HG03442 (cell line): Measurements from ENCODE around the gene ADSS2.
A peak's percentile ranks its signal among the peaks of the same experiment; 100 is the strongest.

Experiments used
- ATAC-seq: cut with Tn5 transposase; IDR thresholded peaks from one replicate; pipeline ENCODE4 v1.9.1; 2021; ENCODE audit warnings: mild to moderate bottlenecking, moderate library complexity; ENCODE audit not compliant: unreplicated experiment

Gene ADSS2

DNA sequence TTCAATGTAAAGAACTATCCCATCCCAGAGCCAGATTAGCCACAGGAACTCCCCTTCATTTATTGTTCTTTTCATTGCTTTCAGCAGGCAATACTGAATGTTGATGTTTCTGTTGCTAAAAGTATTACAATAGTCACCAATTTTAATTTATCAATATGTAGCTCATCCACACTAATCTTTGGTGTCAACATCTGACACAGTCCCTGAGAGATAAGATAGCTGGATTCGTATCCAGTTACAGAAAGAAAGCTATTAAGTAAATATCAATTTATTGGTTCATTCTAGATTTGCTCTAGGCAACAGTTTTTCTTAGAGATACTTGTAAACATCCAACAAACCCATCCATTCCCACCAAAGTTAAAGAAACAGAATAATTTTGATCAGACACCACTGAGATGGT is 4.7 kb downstream of the ADSS2 start:
- no peak for ATAC-seq

DNA sequence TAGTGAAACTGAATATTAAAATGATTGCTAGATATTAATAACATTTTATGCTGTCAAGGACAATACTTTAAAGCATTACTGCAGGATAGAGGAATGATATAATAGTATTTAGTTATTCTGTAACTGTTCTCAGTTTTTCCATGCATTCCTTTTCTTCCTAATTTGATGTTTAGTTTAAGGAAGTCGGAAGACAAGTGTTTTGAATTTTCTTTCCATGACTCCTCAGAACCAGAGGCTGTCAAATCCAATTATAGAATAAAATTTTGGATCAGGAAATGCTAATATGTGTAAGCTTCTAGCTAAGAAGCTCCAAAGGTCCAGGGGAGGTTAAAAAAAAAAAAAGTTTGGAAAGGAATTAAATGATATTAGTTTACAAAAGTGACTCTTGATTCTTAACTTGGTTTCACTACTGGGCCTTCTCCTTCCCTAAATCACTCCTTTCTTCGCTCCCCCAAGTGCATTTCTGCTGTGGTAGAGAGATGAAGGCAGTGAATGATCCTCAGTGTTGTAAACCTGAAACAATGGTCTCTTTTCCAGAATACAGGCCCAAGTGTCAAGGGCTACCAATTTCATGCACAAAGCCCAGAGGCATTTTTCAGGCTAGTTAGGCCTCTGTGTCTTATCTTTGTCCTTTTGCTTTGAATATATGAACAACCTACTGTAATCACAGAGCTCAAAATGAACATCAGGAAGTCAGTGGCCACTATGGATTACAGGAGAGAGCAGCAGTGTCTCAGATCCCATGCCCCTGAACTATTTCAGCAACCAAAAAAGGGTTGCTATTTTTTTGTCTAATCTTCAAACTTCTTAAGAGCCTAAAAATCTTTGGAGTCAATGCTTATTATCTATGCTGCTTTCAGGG is 6.2 kb downstream of the ADSS2 start:
- no peak for ATAC-seq

DNA sequence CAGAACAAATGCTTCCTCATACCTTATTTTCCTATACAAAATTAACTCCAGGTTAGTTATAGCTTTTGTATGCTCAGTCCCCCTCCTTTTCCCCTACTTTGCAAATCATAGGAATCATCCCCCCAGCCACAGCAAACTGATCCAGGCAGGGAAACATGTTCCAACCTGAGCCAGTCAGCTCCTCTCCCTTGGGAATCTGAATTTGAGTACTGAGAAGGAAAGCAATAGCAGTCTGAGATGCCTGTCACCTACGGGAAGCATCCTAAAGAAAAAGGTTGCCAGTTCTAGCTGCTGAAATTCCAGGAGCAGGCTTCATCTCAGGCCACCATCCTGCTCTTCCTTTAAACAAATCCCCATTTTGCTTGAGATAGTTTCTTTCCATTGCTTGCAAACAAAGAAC is 6.9 kb downstream of the ADSS2 start:
- no peak for ATAC-seq

GRCh38 chr1:244442850-244443249 is 8.9 kb downstream of the ADSS2 start:
- ATAC-seq, result no peak

- no peak for ATAC-seq
These were observed 12.2 kb downstream of the ADSS2 start for GRCh38 chr1:244439391-244440032.

GRCh38 chr1:244437086-244437468 is 14.6 kb downstream of the ADSS2 start:
- no peak for ATAC-seq

DNA sequence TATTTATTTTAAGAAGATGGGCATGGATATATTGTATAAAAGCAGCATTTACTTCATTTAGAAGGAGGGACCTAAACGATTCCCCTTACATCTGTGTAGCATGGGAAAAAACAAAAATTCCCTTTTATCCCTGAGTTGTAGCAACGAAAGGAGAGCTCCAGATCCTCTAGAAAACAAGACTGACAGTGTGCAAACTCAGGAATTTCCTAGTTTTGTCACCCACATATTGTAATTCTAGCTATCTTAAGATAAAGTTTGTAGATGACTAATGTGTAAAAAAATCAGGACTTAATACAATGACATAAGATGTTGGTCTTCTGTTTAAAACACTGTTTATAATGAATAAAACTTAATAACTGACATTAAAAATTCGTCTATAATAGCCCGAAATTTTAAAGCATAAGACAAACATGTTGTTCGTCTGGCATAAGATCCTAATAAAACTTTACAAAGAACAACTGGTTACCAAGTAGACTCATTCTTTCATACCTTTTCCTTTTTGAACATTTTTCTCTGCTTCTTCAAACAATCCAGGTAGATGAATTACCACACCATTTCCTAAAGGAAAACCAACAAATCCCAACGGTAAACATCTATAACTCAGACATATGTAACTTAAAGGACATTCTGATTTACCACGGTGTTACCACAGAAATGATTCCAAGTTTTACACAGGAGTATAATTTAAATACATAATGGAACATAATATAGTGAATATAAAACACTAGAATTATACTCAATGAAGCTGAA is 15.2 kb downstream of the ADSS2 start:
- no peak for ATAC-seq

GRCh38 chr1:244435562-244436205 is 16.0 kb downstream of the ADSS2 start:
- ATAC-seq, result no peak

DNA sequence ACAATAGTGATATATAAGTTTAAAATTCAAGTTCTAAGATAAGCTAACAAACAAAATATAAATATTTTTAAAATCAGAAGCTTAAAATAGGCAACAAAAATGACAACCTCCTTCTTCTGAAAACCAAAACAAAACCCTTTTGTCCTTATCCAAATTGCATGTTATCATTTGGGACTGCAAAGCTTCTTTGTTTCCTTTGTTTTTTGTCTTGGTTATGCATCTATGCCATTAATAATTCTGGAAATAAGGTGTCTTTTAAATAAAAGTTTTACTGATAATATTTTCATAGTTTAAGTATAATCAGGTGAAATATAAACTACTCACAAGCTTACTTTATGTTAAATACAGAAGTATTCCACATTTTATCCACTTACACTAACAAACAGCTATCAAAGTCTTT is 20.5 kb downstream of the ADSS2 start:
- ATAC-seq, result no peak

GRCh38 chr1:244429818-244430217 is 21.9 kb downstream of the ADSS2 start:
- no peak for ATAC-seq

- ATAC-seq, result no peak
These were observed 24.1 kb downstream of the ADSS2 start for GRCh38 chr1:244427647-244428046.

DNA sequence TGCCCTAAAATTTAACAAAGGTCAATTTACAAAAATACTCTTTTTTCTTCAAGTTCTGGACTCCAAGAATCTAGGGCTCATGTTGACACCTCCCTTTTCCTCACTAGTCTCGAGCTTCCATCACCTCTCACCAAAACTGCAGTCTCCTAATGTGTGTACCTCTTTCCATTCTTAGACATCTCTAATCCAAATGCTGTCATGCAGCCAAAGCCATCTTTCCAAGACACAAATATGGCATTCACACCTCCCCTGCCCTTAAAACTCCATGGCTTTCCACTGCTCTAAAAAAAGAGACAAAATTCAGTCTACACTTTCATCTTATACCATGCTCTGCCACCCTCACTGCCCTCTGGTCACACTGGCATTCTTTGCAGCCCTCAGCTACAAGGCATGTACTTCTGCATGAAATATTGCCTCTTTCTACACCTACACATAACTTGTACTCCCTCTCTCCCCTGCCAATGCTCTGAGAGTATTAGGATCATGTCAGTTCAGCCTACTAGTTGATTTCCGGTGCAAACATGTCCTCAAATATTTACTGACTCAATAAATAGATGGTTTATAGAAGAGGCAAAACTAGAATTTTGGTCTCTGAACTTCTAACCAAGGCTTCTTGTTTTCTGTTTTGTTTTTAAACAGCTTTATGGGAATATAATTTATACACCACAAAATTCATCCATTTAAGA is 26.9 kb downstream of the ADSS2 start:
- ATAC-seq, result no peak

DNA sequence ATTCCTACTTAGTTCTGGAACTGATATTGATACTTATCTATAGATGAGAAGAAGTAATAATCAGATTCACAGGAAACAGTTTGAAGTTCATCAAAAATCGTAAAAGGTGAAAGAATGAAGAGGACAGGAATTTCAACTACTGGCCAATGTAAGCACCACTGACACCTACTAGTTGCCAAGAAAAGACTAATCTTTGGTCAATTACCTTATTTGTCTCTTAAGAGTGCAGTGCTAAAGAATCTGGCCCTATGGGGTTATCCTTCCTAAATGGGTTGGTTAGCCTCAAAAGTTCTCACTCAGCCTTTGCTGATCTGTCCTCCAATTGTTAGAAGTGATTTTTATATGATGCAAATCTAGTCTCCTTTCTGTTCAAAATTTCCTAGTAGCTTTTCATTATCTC is 29.5 kb downstream of the ADSS2 start:
- ATAC-seq, result no peak

GRCh38 chr1:244419024-244419423 is 32.7 kb downstream of the ADSS2 start:
- ATAC-seq, result no peak

DNA sequence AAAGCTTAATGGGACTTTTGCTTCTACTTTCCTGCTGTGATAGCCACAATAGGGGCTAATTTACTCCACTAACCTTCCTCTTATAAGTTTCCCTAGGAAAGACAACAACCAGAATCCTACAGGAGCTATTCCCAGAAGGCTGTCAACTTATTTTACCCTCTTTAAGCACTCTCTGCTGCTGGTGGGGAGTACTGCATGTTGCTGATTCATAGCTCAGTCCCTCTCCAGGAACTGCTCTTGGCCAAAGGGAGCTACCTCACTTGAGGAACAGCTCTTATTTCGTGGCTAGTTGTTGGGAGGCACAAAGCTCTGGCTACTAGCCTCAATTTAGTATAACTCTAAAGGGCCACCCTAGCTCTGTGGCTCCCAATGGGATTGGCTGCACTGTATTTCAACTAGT is 37.2 kb downstream of the ADSS2 start:
- ATAC-seq, result no peak

GRCh38 chr1:244413736-244414135 is 38.0 kb downstream of the ADSS2 start:
- no peak for ATAC-seq

GRCh38 chr1:244412176-244412575 is 39.5 kb downstream of the ADSS2 start:
- no peak for ATAC-seq

- peak; percentile 78 for ATAC-seq
These were observed 42.0 kb downstream of the ADSS2 start for GRCh38 chr1:244409701-244410100.

GRCh38 chr1:244406337-244406736 is 45.4 kb downstream of the ADSS2 start:
- peak; percentile 91 for ATAC-seq

DNA sequence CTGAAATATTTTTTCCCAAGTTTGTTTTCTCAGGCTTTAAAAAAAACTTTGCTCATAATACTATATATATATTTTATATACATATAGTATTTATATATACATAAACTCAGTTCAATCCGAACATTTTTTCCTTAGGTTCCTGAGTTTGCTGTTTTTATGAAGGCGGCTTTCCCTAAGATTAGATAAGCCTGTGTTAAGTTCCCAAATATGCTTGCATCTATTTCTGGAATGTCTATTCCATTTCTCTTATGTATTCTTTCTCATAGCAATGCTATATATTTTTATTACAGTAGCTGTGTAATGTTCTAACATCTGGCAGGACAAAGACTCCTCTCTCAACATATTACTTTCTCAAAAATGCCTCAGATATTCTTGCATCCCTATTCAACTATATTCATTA is 45.9 kb downstream of the ADSS2 start:
- no peak for ATAC-seq

GRCh38 chr1:244403431-244403830 is 48.3 kb downstream of the ADSS2 start:
- no peak for ATAC-seq
